PC-9 (cell line): Measurements from ENCODE around the gene HLCS. TPM values are rescaled to one million over a fixed set of nuclear protein-coding genes. Genes with fewer than 3 reads are reported as not detected.

Experiments used
- BruUV-seq: library from RNA; stranded (reverse); fragments of 400-500 nt; replicated peaks from 2 replicates; lab custom pipeline; 2021; lab: Mats Ljungman, UMichigan
- CTCF ChIA-PET: fragments of 300-600 bp; sonication (Branson Sonifier 250); formaldehyde crosslinking; loops from one replicate; lab custom pipeline; 2022; ENCODE audit warnings: antibody characterized with exemption; lab: Charles Lee
- POLR2A ChIA-PET: fragments of 300-600 bp; sonication (Branson Sonifier 250); formaldehyde crosslinking; loops from one replicate; lab custom pipeline; 2022; ENCODE audit warnings: antibody characterized with exemption; ENCODE audit not compliant: unreplicated experiment; lab: Charles Lee
- DNase-seq, 2 experiments: peaks; one replicate each; pipeline versions ENCODE4 v3.0.0 to v3.0.0-alpha.2; 2015 to 2022; ENCODE audit warnings: mixed read lengths in 1 of 2
- H2AFZ ChIP-seq: fragments of 200-600 bp; sonication (generic); 2 replicates; pipeline ENCODE4 v1.8.1; 2017; ENCODE audit warnings: antibody characterized with exemption
- H3F3A ChIP-seq: fragments of 200-600 bp; sonication (generic); 2 replicates; pipeline ENCODE4 v1.8.1; 2017; ENCODE audit warnings: antibody characterized with exemption, mild to moderate bottlenecking, low read depth; ENCODE audit not compliant: insufficient read depth
- H3K27ac ChIP-seq: fragments of 200-600 bp; sonication (generic); 2 replicates; pipeline ENCODE4 v1.6.1; 2016; ENCODE audit warnings: mixed run types
- H3K27me3 ChIP-seq: fragments of 200-600 bp; sonication (generic); 2 replicates; pipeline ENCODE4 v1.6.1; 2016; ENCODE audit warnings: low read depth, mixed run types; ENCODE audit not compliant: insufficient read depth
- H3K36me3 ChIP-seq: fragments of 200-600 bp; sonication (generic); 2 replicates; pipeline ENCODE4 v1.6.1; 2016; ENCODE audit warnings: low read depth, mixed run types
- H3K4me1 ChIP-seq: fragments of 200-600 bp; sonication (generic); replicated peaks from 2 replicates; pipeline ENCODE4 v1.6.1; 2016; ENCODE audit warnings: mixed run types; ENCODE audit not compliant: insufficient read depth
- H3K4me2 ChIP-seq: fragments of 200-600 bp; sonication (generic); 2 replicates; pipeline ENCODE4 v1.6.1; 2017; ENCODE audit warnings: mixed run types
- H3K4me3 ChIP-seq: fragments of 200-600 bp; sonication (generic); 2 replicates; pipeline ENCODE4 v1.6.1; 2016; ENCODE audit warnings: mixed run types
- H3K79me2 ChIP-seq: fragments of 200-600 bp; sonication (generic); 2 replicates; pipeline ENCODE4 v1.6.1; 2017; ENCODE audit warnings: low read depth, mixed run types
- H3K9me2 ChIP-seq: fragments of 200-600 bp; sonication (generic); 2 replicates; pipeline ENCODE4 v1.8.1; 2017; ENCODE audit warnings: mild to moderate bottlenecking; ENCODE audit not compliant: insufficient read depth
- H3K9me3 ChIP-seq: fragments of 200-600 bp; sonication (generic); 2 replicates; pipeline ENCODE4 v1.8.1; 2016; ENCODE audit warnings: low read depth; ENCODE audit not compliant: insufficient read depth
- H4K20me1 ChIP-seq: fragments of 200-600 bp; sonication (generic); 2 replicates; pipeline ENCODE4 v1.8.1; 2017; ENCODE audit not compliant: insufficient read depth
- CTCF ChIP-seq: fragments of 200-600 bp; sonication (generic); conservative IDR thresholded peaks from 2 replicates; pipeline ENCODE4 v1.6.1; 2017; ENCODE audit warnings: mixed run types, antibody characterized with exemption, mild to moderate bottlenecking, moderate library complexity
- EZH2 ChIP-seq: fragments of 200-600 bp; sonication (generic); IDR thresholded peaks from 2 replicates; pipeline ENCODE4 v1.8.0; 2017; ENCODE audit warnings: antibody characterized with exemption, low read depth
- intact Hi-C: fragments of 100-400 bp; cut with micrococcal nuclease; formaldehyde crosslinking; loops from one replicate; pipeline ENCODE4 v1.10.0; 2022; ENCODE audit not compliant: unreplicated experiment
- total RNA-seq: library from RNA; stranded (reverse); gene quantifications from 2 replicates; pipeline ENCODE4 v1.2.3, GENCODE V29; 2021

HLCS gene
- total RNA-seq, 1 experiment from 2014 or later: 21.6 TPM

- ChIA-PET POLR2A (no interaction called here), CTCF (no interaction called here)
- Histone ChIP-seq H3F3A (no peaks in the 10 kb centered on the region), H3K27me3 (no peaks in the 10 kb centered on the region), H3K4me1 (no peaks in the 10 kb centered on the region), H3K27ac (no peak overlapping the region), H3K4me2 (no peak overlapping the region), H3K79me2 (no peaks in the 10 kb centered on the region), H4K20me1 (no peaks in the 10 kb centered on the region), H2AFZ (no peak overlapping the region), H3K4me3 (no peak overlapping the region), H3K9me3 (no peaks in the 10 kb centered on the region), H3K36me3 (no peaks in the 10 kb centered on the region), H3K9me2 (no peaks in the 10 kb centered on the region)
- DNase-seq: no peak
- TF ChIP-seq EZH2 (no peak), CTCF (no peak)
- intact Hi-C loops: no loop called here
- BruUV-seq: no TSS peak
Measured at GRCh38 chr21:36891692-36892091, 74.8 kb downstream of the HLCS start.

- no peaks in the 10 kb centered on the region for H3K79me2 ChIP-seq
- H3K4me1 ChIP-seq: no peaks in the 10 kb centered on the region
- H3K4me2 ChIP-seq: no peak overlapping the region
- no peaks in the 10 kb centered on the region for H3K36me3 ChIP-seq
- H3K27me3 ChIP-seq: no peaks in the 10 kb centered on the region
- TF ChIP-seq EZH2 (no peak), CTCF (no peak)
- no peaks in the 10 kb centered on the region for H4K20me1 ChIP-seq
- H3K9me2 ChIP-seq: no peaks in the 10 kb centered on the region
- POLR2A ChIA-PET: no interaction called here
- H2AFZ ChIP-seq: no peak overlapping the region
- CTCF ChIA-PET: no interaction called here
- no TSS peak for BruUV-seq
- no peaks in the 10 kb centered on the region for H3F3A ChIP-seq
- no peak for DNase-seq
- intact Hi-C loops: no loop called here
- H3K9me3 ChIP-seq: no peaks in the 10 kb centered on the region
- H3K27ac ChIP-seq: no peak overlapping the region
- no peak overlapping the region for H3K4me3 ChIP-seq
Measured at GRCh38 chr21:36891121-36891520, 75.3 kb downstream of the HLCS start.

DNA sequence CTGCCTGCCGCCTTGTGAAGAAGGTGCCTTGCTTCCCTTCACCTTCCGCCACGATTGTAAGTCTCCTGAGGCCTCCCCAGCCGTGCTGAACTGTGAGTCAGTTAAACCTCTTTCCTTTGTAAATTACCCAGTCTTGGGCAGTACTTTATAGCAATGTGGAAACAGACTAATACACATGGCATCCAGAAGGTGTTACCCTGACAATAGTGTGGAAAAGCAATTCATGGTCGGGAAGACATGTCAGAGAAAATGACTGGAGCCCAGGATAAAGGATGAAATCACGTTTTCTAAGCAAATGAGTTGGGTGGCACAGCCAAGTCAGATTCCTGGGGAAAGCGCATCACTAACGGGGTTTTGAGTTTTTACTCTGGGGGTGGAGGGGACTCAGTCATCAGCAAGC, 76.4 kb downstream of the HLCS start:
- Histone ChIP-seq H4K20me1 (no peaks in the 10 kb centered on the region), H3K79me2 (no peaks in the 10 kb centered on the region), H3F3A (no peaks in the 10 kb centered on the region), H3K4me3 (no peak overlapping the region), H3K27me3 (no peaks in the 10 kb centered on the region), H3K4me2 (no peak overlapping the region), H3K9me2 (no peaks in the 10 kb centered on the region), H3K9me3 (no peaks in the 10 kb centered on the region), H3K36me3 (no peaks in the 10 kb centered on the region), H2AFZ (no peak overlapping the region), H3K4me1 (no peaks in the 10 kb centered on the region), H3K27ac (no peak overlapping the region)
- no peak for TF ChIP-seq CTCF
- TF ChIP-seq EZH2: no peak
- BruUV-seq: no TSS peak
- ChIA-PET POLR2A (no interaction called here), CTCF (no interaction called here)
- intact Hi-C loops: no loop called here
- DNase-seq: no peak
